PFSK-1 (cell line): ENCODE results near the gene NECAB2.

Source experiments
- FOXP2 ChIP-seq: optimal IDR thresholded peaks from 2 replicates; pipeline ENCODE3; 2011; ENCODE audit warnings: borderline replicate concordance, control low read depth, inconsistent platforms; ENCODE audit not compliant: insufficient read depth; ENCODE audit errors: extremely low read length, extremely low read depth
- POLR2AphosphoS5 ChIP-seq: IDR thresholded peaks from 2 replicates; pipeline ENCODE4 v1.6.1; 2012; ENCODE audit warnings: low read depth, mild to moderate bottlenecking, control low read depth, low read length, moderate library complexity
- SIN3A ChIP-seq: IDR thresholded peaks from 2 replicates; pipeline ENCODE4 v1.6.1; 2012; ENCODE audit warnings: mild to moderate bottlenecking, low read length, moderate library complexity, borderline replicate concordance; ENCODE audit not compliant: insufficient read depth
- TAF1 ChIP-seq: IDR thresholded peaks from 2 replicates; pipeline ENCODE4 v1.6.1; 2012; ENCODE audit warnings: low read length, control low read depth, borderline replicate concordance; ENCODE audit not compliant: insufficient read depth
- TF ChIP-seq, protein P1 (sequence below), 2 experiments: IDR thresholded peaks; 2 replicates each; pipeline versions ENCODE4 v1.6.1 to v1.8.0; 2011 to 2012; ENCODE audit warnings: low read depth in 2 of 2, low read length in 2 of 2, control low read depth in 1 of 2, inconsistent platforms in 1 of 2, mild to moderate bottlenecking in 1 of 2, moderate library complexity in 1 of 2; ENCODE audit not compliant: insufficient read depth in 1 of 2

NECAB2 gene

DNA sequence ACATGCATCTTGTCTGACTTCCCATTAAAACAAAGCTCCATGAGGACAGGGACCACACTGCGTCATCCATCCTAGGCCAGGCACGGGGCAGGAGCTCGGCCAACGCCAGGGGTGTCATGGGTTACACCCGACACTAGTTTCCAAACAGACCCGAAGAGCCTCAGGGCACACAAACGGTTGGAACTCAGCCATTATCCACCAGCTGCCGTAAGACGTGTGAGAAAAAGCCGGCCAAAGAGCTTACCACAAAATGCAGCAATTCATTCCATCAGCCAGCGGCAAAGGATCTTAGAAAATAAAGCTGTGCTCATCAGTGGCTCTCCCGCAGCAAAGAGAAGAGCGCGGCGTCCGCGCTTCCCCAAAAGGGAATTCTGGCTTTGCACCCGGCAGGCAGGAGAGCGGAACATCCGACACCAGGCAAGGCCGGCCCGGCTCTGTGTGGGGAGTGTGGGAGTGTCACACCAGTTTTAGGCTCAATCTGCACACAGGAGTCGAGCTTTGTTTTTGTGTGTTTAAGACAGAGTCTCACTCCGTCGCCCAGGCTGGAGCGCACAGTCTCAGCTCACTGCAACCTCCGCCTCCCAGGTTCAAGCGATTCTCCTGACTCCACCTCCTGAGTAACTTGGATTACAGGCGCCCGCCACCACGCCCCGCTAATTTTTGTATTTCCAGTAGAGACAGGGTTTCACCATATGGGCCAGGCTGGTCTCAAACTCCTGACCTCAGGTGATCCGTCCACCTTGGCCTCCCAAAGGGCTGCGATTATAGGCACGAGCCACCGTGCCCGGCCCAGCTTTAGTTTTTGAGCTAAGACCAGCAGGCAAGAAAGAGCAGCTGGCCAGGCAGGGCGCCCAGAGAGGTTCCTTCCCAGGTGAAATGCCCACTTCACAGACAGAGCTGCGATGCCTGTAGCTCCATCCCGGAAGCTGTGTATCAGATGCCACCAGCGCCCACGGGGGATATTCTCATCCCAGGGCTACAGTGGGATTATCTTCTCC lies 73.1 kb downstream of the NECAB2 start:
- no peak for TF ChIP-seq SIN3A
- TF ChIP-seq, protein P1, sequence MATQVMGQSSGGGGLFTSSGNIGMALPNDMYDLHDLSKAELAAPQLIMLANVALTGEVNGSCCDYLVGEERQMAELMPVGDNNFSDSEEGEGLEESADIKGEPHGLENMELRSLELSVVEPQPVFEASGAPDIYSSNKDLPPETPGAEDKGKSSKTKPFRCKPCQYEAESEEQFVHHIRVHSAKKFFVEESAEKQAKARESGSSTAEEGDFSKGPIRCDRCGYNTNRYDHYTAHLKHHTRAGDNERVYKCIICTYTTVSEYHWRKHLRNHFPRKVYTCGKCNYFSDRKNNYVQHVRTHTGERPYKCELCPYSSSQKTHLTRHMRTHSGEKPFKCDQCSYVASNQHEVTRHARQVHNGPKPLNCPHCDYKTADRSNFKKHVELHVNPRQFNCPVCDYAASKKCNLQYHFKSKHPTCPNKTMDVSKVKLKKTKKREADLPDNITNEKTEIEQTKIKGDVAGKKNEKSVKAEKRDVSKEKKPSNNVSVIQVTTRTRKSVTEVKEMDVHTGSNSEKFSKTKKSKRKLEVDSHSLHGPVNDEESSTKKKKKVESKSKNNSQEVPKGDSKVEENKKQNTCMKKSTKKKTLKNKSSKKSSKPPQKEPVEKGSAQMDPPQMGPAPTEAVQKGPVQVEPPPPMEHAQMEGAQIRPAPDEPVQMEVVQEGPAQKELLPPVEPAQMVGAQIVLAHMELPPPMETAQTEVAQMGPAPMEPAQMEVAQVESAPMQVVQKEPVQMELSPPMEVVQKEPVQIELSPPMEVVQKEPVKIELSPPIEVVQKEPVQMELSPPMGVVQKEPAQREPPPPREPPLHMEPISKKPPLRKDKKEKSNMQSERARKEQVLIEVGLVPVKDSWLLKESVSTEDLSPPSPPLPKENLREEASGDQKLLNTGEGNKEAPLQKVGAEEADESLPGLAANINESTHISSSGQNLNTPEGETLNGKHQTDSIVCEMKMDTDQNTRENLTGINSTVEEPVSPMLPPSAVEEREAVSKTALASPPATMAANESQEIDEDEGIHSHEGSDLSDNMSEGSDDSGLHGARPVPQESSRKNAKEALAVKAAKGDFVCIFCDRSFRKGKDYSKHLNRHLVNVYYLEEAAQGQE (IDR thresholded peaks at IDR 0.05; ENCODE audit: insufficient read depth in 1 of 2, low read depth in 2 of 2, low read length in 2 of 2): no peak

- TF ChIP-seq SIN3A (no peak), TAF1 (no peak), FOXP2 (no peak), POLR2AphosphoS5 (no peak)
- TF ChIP-seq, protein P1 (IDR thresholded peaks at IDR 0.05; ENCODE audit: insufficient read depth in 1 of 2, low read depth in 2 of 2, low read length in 2 of 2): no peak
Measured at GRCh38 chr16:84041881-84042280, 73.8 kb downstream of the NECAB2 start.

DNA sequence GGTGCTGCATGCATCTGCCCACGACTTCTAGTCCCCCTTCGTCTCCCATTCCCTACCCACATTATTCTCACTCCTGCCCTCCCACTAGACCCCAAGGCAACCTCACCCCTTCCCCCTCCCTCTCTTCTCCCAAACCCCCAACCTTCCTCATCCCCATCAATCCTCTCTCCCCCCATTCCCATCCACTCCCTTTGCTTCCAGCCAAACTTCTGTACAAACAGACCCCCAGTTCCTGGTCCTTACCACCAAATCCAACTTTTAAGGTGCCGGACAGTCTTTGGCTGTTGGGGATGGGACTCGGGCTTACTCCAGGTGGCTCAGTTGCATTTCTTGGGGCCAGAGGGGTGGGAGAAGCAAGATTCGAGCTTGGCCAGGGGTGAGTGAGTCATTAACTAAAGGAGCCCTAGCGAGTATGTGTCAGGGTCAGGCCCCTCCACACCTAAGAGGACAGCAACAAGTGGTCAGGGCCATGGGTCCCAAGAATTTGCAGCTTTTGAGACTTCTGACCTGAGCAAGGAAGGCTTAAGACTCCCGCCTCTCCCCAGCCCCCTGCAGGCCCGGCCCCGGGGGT lies 74.3 kb downstream of the NECAB2 start, which contains the start of gene SLC38A8:
Gene SLC38A8, minus strand, starts transcription at position 488 of the 571 bp plus-strand sequence. CDS start 638 bp downstream, outside the sequence.
- TF ChIP-seq, protein P1 (IDR thresholded peaks at IDR 0.05; ENCODE audit: insufficient read depth in 1 of 2, low read depth in 2 of 2, low read length in 2 of 2): no peak
- no peak for TF ChIP-seq POLR2AphosphoS5
- no peak for TF ChIP-seq TAF1
- no peak for TF ChIP-seq FOXP2
- TF ChIP-seq SIN3A: no peak

DNA sequence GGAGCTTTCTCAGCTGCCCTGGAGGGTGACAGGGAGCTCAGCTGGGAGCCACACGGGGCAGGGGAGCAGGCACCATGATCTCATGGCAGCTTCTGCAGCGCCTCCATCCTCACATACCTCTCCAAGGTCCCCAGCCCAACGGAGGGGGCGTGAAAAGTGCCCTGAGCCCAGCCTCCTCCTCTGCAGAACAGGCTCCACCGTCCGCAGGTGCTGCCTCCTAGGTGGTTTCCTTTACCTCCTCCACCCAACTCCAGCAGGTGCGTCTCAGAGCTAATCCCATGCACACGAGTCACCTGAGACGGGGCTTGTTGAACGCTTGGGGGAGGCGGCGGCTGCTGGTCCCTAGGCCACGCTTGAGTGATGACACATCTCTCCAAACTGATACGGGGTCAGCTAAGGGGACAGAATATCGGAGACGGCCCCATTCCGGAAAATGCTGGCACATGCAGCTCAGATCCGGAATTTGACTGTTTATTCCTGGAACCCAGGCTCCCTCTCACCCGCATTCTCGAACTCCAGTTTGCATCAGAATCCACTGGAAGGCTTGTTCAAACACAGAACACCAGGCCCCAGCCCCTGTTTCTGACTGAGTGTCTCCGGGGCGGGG lies 74.9 kb downstream of the NECAB2 start:
- TF ChIP-seq POLR2AphosphoS5 (no peak), FOXP2 (no peak), TAF1 (no peak), SIN3A (no peak)
- TF ChIP-seq, protein P1 (IDR thresholded peaks at IDR 0.05; ENCODE audit: insufficient read depth in 1 of 2, low read depth in 2 of 2, low read length in 2 of 2): no peak
